AG09309 (cell line): Measurements from ENCODE around the gene SLU7.
A peak's percentile ranks its signal among the peaks of the same experiment; 100 is the strongest.

Source experiments
- DNase-seq: peaks from one replicate; pipeline ENCODE4 v3.0.0-alpha.2; 2010; ENCODE audit warnings: low read depth
- H3K4me3 ChIP-seq: 2 replicates; pipeline ENCODE4 v1.5.1; 2011; ENCODE audit warnings: mild to moderate bottlenecking, low read depth, low read length, moderate library complexity; ENCODE audit not compliant: control insufficient read depth
- CTCF ChIP-seq: IDR thresholded peaks from 2 replicates; pipeline ENCODE4 v1.5.1; 2011; ENCODE audit warnings: mild to moderate bottlenecking, low read depth, low read length, inconsistent platforms; ENCODE audit not compliant: insufficient read depth, control insufficient read depth; ENCODE audit errors: missing control alignments

SLU7 gene

GRCh38 chr5:160395111-160395510, 23.8 kb downstream of the SLU7 start:
- no peak for TF ChIP-seq CTCF
- DNase-seq = no peak
- no peak overlapping the region for H3K4me3 ChIP-seq

- DNase-seq = no peak
- no peak overlapping the region for H3K4me3 ChIP-seq
- TF ChIP-seq CTCF = peak; percentile 43
Measured at GRCh38 chr5:160390787-160391696, 27.8 kb downstream of the SLU7 start.

GRCh38 chr5:160387445-160387844, 31.4 kb downstream of the SLU7 start:
- TF ChIP-seq CTCF = no peak

GRCh38 chr5:160385496-160385895, 33.4 kb downstream of the SLU7 start:
- no peak overlapping the region for H3K4me3 ChIP-seq
- no peak for TF ChIP-seq CTCF
- DNase-seq = no peak

More at GRCh38 chr5:160387445-160387844, 31.4 kb downstream of the SLU7 start:
- H3K4me3 ChIP-seq = no peak overlapping the region
- no peak for DNase-seq

DNA sequence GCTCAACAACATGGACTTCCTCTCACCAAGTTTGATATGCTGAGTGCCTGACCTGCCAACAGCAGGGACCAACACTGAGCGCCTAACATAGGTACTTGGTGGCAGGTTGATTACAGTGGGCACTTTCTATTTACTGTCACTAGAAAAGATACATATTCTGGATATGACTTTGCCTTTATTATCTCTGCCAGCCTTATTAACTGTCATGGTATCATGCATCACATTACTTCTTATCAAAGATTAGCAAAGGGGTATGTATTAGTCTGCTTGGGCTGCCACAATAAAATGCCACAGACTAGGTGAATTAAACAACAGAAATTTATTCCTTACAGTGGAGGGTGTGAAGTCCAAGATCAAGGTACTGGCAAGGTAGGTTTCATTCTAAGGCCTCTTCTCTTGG, 34.2 kb downstream of the SLU7 start:
- no peak for DNase-seq
- no peak for TF ChIP-seq CTCF
- no peak overlapping the region for H3K4me3 ChIP-seq

GRCh38 chr5:160382346-160382745, 36.5 kb downstream of the SLU7 start:
- DNase-seq = no peak
- H3K4me3 ChIP-seq = no peak overlapping the region
- TF ChIP-seq CTCF = no peak
